H9 (cell line): ENCODE results near the gene OR10H5. TPM values are rescaled to one million over a fixed set of nuclear protein-coding genes. Genes with fewer than 3 reads are reported as not detected.

Experiments used
- DNase-seq: peaks from one replicate; pipeline ENCODE4 v3.0.0-alpha.2; 2017
- H2AFZ ChIP-seq: one replicate; pipeline ENCODE4 v1.6.1; 2013; ENCODE audit warnings: mild to moderate bottlenecking, low read length, control low read depth, moderate library complexity
- H2AK5ac ChIP-seq: 2 replicates; pipeline ENCODE4 v1.6.1; 2013; ENCODE audit warnings: low read length, control low read depth, mixed read lengths; ENCODE audit not compliant: insufficient read length
- H2BK120ac ChIP-seq: one replicate; pipeline ENCODE4 v1.6.1; 2013; ENCODE audit warnings: low read depth, mild to moderate bottlenecking, low read length, control low read depth, inconsistent platforms; ENCODE audit not compliant: poor library complexity, severe bottlenecking
- H2BK12ac ChIP-seq: 2 replicates; pipeline ENCODE4 v1.6.1; 2013; ENCODE audit warnings: low read length, control low read depth, mixed read lengths, low read depth; ENCODE audit not compliant: insufficient read length
- H2BK15ac ChIP-seq: 2 replicates; pipeline ENCODE4 v1.6.1; 2013; ENCODE audit warnings: low read depth, low read length, control low read depth
- H2BK20ac ChIP-seq: one replicate; pipeline ENCODE4 v1.6.1; 2013; ENCODE audit warnings: low read depth, mild to moderate bottlenecking, low read length, control low read depth, inconsistent platforms; ENCODE audit not compliant: poor library complexity, severe bottlenecking
- H2BK5ac ChIP-seq: 2 replicates; pipeline ENCODE4 v1.6.1; 2013; ENCODE audit warnings: low read length, control low read depth, mixed read lengths; ENCODE audit not compliant: insufficient read length
- H3K14ac ChIP-seq: 2 replicates; pipeline ENCODE4 v1.6.1; 2013; ENCODE audit warnings: low read length, control low read depth; ENCODE audit not compliant: insufficient read depth
- H3K18ac ChIP-seq: 2 replicates; pipeline ENCODE4 v1.6.1; 2013; ENCODE audit warnings: low read depth, mild to moderate bottlenecking, mixed read lengths, low read length, control low read depth; ENCODE audit not compliant: insufficient read length
- H3K23ac ChIP-seq: 2 replicates; pipeline ENCODE4 v1.6.1; 2013; ENCODE audit warnings: low read length, control low read depth, mixed read lengths, low read depth; ENCODE audit not compliant: insufficient read length
- H3K23me2 ChIP-seq: 2 replicates; pipeline ENCODE4 v1.6.1; 2013; ENCODE audit warnings: low read depth, mild to moderate bottlenecking, mixed read lengths, low read length, control low read depth; ENCODE audit not compliant: insufficient read length, poor library complexity, severe bottlenecking
- H3K27ac ChIP-seq: 2 replicates; pipeline ENCODE4 v1.5.1; 2013; ENCODE audit warnings: low read length, control low read depth, mixed read lengths, low read depth; ENCODE audit not compliant: insufficient read length
- H3K27me3 ChIP-seq: 2 replicates; pipeline ENCODE4 v1.6.1; 2013; ENCODE audit warnings: low read length, control low read depth, inconsistent platforms; ENCODE audit not compliant: insufficient read depth
- H3K4ac ChIP-seq: 2 replicates; pipeline ENCODE4 v1.6.1; 2013; ENCODE audit warnings: low read depth, mild to moderate bottlenecking, control low read depth, inconsistent platforms, low read length, moderate library complexity
- H3K4me1 ChIP-seq: 2 replicates; pipeline ENCODE4 v1.6.1; 2013; ENCODE audit warnings: low read length, control low read depth, inconsistent platforms; ENCODE audit not compliant: insufficient read depth
- H3K4me2 ChIP-seq: 2 replicates; pipeline ENCODE4 v1.6.1; 2013; ENCODE audit warnings: low read length, control low read depth, mixed read lengths; ENCODE audit not compliant: insufficient read length, insufficient read depth
- H3K56ac ChIP-seq: 2 replicates; pipeline ENCODE4 v1.6.1; 2013; ENCODE audit warnings: low read depth, mild to moderate bottlenecking, mixed read lengths, low read length, control low read depth; ENCODE audit not compliant: insufficient read length
- H3K79me1 ChIP-seq: 2 replicates; pipeline ENCODE4 v1.6.1; 2013; ENCODE audit warnings: low read depth, mild to moderate bottlenecking, moderate library complexity, low read length, control low read depth, inconsistent platforms; ENCODE audit not compliant: insufficient read depth, poor library complexity, severe bottlenecking
- H3K79me2 ChIP-seq: 2 replicates; pipeline ENCODE4 v1.6.1; 2013; ENCODE audit warnings: low read length, control low read depth, inconsistent platforms; ENCODE audit not compliant: insufficient read depth
- H3K9ac ChIP-seq: 2 replicates; pipeline ENCODE4 v1.6.1; 2013; ENCODE audit warnings: low read length, control low read depth, mixed read lengths; ENCODE audit not compliant: insufficient read length; ENCODE audit errors: extremely low read depth
- H3K9me3 ChIP-seq: one replicate; pipeline ENCODE4 v1.6.1; 2013; ENCODE audit warnings: low read depth, low read length, inconsistent platforms; ENCODE audit not compliant: control insufficient read depth
- H3T11ph ChIP-seq: one replicate; pipeline ENCODE4 v1.6.1; 2013; ENCODE audit warnings: mild to moderate bottlenecking, low read length, control low read depth, inconsistent platforms
- H4K20me1 ChIP-seq: one replicate; pipeline ENCODE4 v1.6.1; 2013; ENCODE audit not compliant: control insufficient read depth, insufficient read length, insufficient read depth
- H4K5ac ChIP-seq: 2 replicates; pipeline ENCODE4 v1.6.1; 2013; ENCODE audit warnings: low read depth, mild to moderate bottlenecking, mixed read lengths, low read length, control low read depth; ENCODE audit not compliant: insufficient read length
- H4K8ac ChIP-seq: replicated peaks from 2 replicates; pipeline ENCODE4 v1.6.1; 2013; ENCODE audit warnings: low read length, control low read depth, mixed read lengths, low read depth; ENCODE audit not compliant: insufficient read length
- H4K91ac ChIP-seq: 2 replicates; pipeline ENCODE4 v1.6.1; 2013; ENCODE audit warnings: low read depth, mild to moderate bottlenecking, moderate library complexity, mixed read lengths, low read length, control low read depth; ENCODE audit not compliant: insufficient read length
- H3K27ac Mint-ChIP-seq, 3 experiments: 2 replicates in 2 of 3; 3 replicates in 1 of 3; pipeline ENCODE4 v1.8.0; 2020 to 2021; ENCODE audit warnings: mixed read lengths in 3 of 3, mild to moderate bottlenecking in 1 of 3, moderate library complexity in 1 of 3
- H3K27me3 Mint-ChIP-seq: 2 replicates; pipeline ENCODE4 v1.8.0; 2021; ENCODE audit warnings: low read depth, mild to moderate bottlenecking, moderate library complexity, mixed read lengths
- H3K36me3 Mint-ChIP-seq, 3 experiments: 2 replicates in 2 of 3; 3 replicates in 1 of 3; pipeline ENCODE4 v1.8.0; 2020 to 2021; ENCODE audit warnings: low read depth in 3 of 3, mixed read lengths in 3 of 3; ENCODE audit not compliant: insufficient read depth in 1 of 3
- H3K4me1 Mint-ChIP-seq, 2 experiments: 2 replicates each; pipeline ENCODE4 v1.8.0; 2020; ENCODE audit warnings: mixed read lengths in 2 of 2
- H3K4me3 Mint-ChIP-seq, 2 experiments: 2 replicates in 1 of 2; 3 replicates in 1 of 2; pipeline ENCODE4 v1.8.0; 2020 to 2021; ENCODE audit warnings: mild to moderate bottlenecking in 2 of 2, mixed read lengths in 2 of 2, moderate library complexity in 1 of 2
- H3K9me3 Mint-ChIP-seq, 2 experiments: 2 replicates in 1 of 2; 3 replicates in 1 of 2; pipeline ENCODE4 v1.8.0; 2020; ENCODE audit warnings: mild to moderate bottlenecking in 2 of 2, mixed read lengths in 2 of 2, moderate library complexity in 1 of 2
- CTCF ChIP-seq: fragments of 200-600 bp; sonication (generic); conservative IDR thresholded peaks from 3 replicates; pipeline ENCODE4 v1.8.0; 2021; ENCODE audit warnings: antibody characterized with exemption, mild to moderate bottlenecking
- WGBS: extraction: QIAGEN DNeasy Blood & Tissue Kit; methylation state at CpG from one replicate; pipeline ENCODE4 v1.1.7; 2013; ENCODE audit warnings: missing lambda C conversion rate, low lambda C conversion rate, mixed read lengths; ENCODE audit not compliant: insufficient read length; ENCODE audit errors: extremely low coverage; 5-methylcytosine and 5-hydroxymethylcytosine counted together
- total RNA-seq: library from RNA; stranded (reverse); gene quantifications from 2 replicates; pipeline ENCODE4 v1.2.1, GENCODE V29; 2021

The OR10H5 gene
- total RNA-seq, 1 experiment from 2014 or later: not detected

DNA sequence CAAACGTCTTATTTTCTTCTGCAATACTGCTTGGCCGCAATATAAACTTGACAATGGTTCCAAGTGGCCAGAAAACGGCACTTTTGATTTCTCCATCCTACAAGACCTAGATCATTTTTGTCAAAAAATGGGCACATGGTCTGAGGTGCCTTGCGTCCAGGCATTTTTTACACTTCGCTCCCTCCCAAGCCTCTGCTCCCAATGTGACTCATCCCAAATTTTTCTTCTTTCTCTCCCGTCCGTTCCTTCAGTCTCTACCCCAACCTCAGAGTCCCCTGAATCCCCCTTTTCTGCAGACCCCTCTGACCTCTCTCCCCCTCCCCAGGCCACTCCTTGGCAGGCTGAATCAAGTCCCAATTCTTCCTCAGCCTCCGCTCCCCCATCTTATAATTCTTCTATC, 42.3 kb downstream of the OR10H5 start:
- Histone ChIP-seq H3K9ac (no peak overlapping the region), H3K79me1 (no peaks in the 10 kb centered on the region), H3K9me3 (peaks cover 77% of the 10 kb centered on the region), H2BK20ac (no peak overlapping the region), H3K4me1 (no peaks in the 10 kb centered on the region), H2BK12ac (no peak overlapping the region), H4K5ac (no peak overlapping the region), H3K27me3 (no peaks in the 10 kb centered on the region), H3T11ph (no peak overlapping the region), H3K56ac (no peak overlapping the region), H4K8ac (no peak overlapping the region), H2BK5ac (no peak overlapping the region), H3K4me2 (no peak overlapping the region), H4K91ac (no peak overlapping the region), H2BK15ac (no peak overlapping the region), H3K23ac (no peak overlapping the region), H4K20me1 (no peaks in the 10 kb centered on the region), H2AFZ (no peak overlapping the region), H3K23me2 (no peaks in the 10 kb centered on the region), H2BK120ac (no peak overlapping the region), H3K27ac (no peak overlapping the region), H3K14ac (no peak overlapping the region), H3K4ac (no peak overlapping the region), H3K18ac (no peak overlapping the region), H3K79me2 (no peaks in the 10 kb centered on the region), H2AK5ac (no peak overlapping the region)
- TF ChIP-seq CTCF: no peak
- H3K4me3 Mint-ChIP-seq: no peak overlapping the region; a peak in 1 of 5 replicates
- H3K9me3 Mint-ChIP-seq: peaks cover 32 to 57% of the 10 kb centered on the region in 2 experiments
- no peak for DNase-seq
- peaks cover 5 to 24% (median 18%) of the 10 kb centered on the region in 3 experiments for H3K36me3 Mint-ChIP-seq
- no peaks in the 10 kb centered on the region for H3K4me1 Mint-ChIP-seq
- H3K27ac Mint-ChIP-seq: no peak overlapping the region; a peak in 1 of 7 replicates
- no CpG with 5 or more reads among the region's 8 CpGs for WGBS
- 0 out of 2 replicates have a peak, but pooled peaks cover 2% of the 10 kb centered on the region for H3K27me3 Mint-ChIP-seq
